GM18909 (cell line): Measurements from ENCODE around the gene GNG10.
A peak's percentile ranks its signal among the peaks of the same experiment; 100 is the strongest.
"Not testable (repeated sequence)": the region's sequence is repeated elsewhere in the genome, so short reads cannot be mapped to it uniquely, and the experiment has no call there.

ENCODE experiments used
- ATAC-seq: cut with Tn5 transposase; IDR thresholded peaks from one replicate; pipeline ENCODE4 v1.9.1; 2021; ENCODE audit warnings: mild to moderate bottlenecking; ENCODE audit not compliant: unreplicated experiment, poor library complexity

Gene GNG10

GRCh38 chr9:111661150-111661801, at the start of gene GNG10:
Gene GNG10, plus strand, starts transcription at chr9:111661605. Its CDS starts 30 bp downstream, at chr9:111661635.
- peak; percentile 82 for ATAC-seq

- no peak for ATAC-seq
These were observed 47.9 kb upstream of the GNG10 start for GRCh38 chr9:111613436-111614040.

- ATAC-seq, result no peak
These were observed 45.5 kb upstream of the GNG10 start for GRCh38 chr9:111615928-111616327.

GRCh38 chr9:111617349-111617748, 44.1 kb upstream of the GNG10 start:
- not testable (repeated sequence) for ATAC-seq

GRCh38 chr9:111621895-111622480, 39.4 kb upstream of the GNG10 start:
- ATAC-seq, result no peak

DNA sequence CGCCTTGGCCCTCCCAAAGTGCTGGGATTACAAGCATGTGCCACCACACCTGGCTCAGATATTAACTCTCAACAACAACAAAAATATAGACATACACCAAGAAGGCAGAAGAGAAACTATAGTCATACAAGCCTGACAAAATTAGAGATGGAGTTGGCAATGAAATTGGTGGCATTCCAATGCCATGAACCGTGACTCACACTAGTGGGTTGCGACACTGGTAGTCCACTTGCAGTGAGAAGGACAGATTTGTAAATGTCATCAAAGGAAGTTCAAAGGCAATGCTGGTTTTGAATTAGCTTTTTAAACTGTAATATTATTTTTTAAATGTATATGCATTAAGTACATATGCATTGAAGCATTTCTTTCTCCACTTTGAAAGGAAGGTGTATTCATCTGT, 38.8 kb upstream of the GNG10 start:
- ATAC-seq, result no peak

DNA sequence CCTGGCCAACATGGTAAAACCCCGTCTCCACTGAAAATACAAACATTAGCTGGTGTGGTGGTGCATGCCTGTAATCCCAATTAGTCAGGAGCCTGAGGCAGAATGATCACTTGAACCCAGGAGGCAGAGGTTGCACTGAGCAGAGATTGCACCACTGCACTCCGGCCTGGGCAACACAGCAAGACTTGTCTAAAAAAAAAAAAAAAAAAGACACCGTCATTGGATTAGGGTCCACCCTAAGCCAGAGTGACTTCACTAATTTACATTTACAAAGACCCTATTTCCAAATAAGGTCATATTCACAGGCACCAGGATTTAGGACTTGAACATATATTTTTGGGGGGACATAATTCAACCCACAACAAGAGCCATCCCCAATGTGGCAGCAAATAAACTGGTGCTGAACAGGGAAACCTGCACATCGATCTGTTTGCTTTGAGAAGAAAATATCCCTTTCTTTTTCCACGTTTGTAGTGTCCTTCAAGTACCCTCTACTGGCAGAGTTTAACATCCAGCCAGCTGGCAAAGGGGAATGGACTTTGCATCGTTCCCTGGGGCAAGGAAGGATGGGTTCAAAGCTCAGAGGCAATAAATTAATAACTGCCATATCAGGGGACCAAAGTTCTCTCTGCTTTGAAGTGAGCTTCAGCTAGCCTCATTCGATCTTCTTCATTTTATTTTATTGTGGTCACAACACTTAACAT, 34.0 kb upstream of the GNG10 start:
- ATAC-seq, result no peak

DNA sequence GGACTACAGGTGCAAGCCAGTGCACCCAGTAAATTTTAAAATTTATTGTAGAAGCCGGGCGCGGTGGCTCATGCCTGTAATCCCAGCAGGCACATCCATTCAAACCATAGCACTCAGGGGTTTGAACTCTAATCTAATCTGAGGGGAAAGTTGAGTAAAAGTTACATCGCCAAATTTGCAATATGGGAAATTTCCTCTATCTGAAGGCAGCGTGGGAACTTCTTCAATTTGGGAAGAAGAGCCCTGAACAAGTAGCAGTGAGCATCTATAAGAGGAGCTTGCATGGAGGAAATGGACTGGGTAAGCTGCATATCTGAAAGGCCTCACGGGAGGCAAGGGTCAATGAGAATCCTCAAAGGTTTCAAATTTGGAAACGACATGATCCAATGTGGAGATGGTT, 33.0 kb upstream of the GNG10 start:
- no peak for ATAC-seq

DNA sequence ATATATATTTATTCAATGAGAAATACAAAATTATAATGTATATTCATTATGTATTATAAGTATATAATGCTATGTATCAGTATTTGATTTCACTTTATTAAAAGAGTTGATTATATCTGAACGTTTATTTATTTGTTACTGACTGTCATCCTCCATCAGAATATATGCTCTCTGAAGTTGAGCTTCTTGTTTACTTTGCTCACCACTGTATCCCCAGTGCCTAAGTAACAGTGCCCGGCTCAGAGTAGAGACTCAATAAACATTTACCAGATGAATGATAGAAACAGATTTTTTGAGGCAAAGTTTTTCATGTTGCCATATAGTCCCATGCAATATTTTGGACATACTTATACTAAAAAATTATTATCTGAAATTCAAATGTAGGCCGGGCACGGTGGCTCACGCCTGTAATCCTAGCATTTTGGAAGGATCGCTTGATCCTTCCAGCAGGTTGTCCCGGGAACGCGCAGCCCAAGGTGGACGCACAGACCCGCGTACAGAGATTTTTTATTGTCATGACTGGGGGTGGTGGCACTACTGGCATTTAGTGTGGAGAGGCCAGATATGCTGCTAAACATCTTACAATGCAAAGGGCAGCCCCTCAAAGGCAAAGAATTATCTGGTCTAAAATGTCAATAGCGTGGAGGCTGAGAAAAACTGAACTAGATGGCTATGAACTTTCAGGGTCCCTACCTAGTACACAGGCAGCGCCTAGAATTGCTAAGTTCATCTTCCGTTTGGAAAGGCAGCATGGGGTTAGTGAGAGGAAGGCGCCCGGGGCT, 31.0 kb upstream of the GNG10 start:
- ATAC-seq, result peak; percentile 30

DNA sequence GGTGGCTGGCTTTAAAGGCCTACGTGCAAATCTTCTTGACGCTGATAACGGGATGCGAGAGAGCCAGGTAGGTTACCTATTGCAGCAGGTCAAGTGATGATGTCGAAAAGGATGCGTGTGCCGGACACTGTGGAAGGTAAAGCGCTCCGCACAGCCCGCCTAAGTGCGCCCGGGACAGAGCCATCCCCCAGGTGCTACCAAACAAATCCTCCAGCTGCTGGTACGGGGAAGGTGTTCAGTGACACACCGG, 30.5 kb upstream of the GNG10 start:
- no peak for ATAC-seq

DNA sequence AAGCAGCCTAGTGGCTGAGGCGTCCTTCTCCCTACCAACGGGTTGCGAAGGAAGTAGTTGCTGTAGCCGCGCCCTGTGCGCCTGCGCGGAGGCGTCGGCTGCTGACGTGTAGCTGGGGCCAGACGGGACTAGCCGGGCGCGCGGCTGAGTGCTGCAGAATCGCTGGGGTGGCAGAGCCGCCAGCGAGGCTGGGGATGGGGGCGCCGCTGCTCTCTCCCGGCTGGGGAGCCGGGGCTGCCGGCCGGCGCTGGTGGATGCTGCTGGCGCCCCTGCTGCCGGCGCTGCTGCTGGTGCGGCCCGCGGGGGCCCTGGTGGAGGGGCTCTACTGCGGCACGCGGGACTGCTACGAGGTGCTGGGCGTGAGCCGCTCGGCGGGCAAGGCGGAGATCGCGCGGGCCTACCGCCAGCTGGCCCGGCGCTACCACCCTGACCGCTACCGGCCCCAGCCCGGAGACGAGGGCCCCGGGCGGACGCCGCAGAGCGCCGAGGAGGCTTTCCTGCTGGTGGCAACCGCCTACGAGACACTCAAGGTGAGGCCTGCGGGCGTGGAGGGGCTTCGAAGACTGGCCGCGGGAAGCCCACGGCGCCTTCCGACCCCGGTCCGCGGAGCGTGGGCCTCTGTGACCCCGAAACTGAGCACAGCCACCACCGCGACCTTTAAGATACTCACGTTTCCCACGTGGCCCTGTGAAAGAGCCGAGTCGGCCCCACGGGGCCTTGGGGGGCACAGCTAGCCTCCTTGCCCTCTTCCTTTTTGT, 30.0 kb upstream of the GNG10 start, which contains the start of gene DNAJC25:
DNAJC25 (plus strand) TSS at position 121 of the 758 bp plus-strand sequence; CDS start at position 195, 74 bp downstream.
- ATAC-seq, result peak; percentile 97

GRCh38 chr9:111632060-111632459, 29.3 kb upstream of the GNG10 start:
- ATAC-seq, result no peak

GRCh38 chr9:111632695-111633388, 28.6 kb upstream of the GNG10 start:
- ATAC-seq, result no peak

DNA sequence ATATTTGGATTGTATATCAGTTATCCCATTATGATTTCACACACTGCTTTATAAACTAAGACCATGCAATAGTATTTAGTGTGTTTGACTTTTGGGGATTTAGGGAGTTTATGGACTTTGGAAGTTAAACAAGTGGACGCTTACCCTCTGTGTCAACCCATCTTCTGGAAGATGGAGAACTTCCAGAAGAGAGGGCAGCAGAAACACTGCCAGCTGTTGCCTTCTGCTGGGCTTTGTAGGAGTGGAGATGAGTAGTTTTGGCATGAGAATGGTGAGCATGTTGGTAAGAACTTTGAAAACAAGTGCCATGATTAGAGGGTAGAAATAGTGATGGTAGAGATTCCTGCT, 28.0 kb upstream of the GNG10 start:
- no peak for ATAC-seq

DNA sequence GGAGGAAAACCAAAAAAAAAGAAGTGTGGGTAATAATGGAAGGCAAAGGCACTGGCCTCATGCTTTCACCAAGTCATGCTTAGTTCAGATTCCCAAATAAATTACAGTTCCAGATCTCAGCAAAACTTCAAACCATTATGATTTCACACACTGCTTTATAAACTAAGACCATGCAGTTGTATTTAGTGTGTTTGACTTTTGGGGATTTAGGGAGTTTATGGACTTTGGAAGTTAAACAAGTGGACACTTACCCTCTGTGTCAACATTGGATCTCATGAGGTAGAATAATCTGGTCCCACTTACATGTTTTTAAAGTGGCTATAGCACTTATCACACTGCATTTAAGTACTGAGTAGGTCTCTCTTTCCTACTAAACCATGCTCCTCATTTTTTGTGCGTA, 26.5 kb upstream of the GNG10 start:
- ATAC-seq, result no peak

GRCh38 chr9:111637421-111637950, 23.9 kb upstream of the GNG10 start:
- no peak for ATAC-seq

- no peak for ATAC-seq
These were observed 17.1 kb upstream of the GNG10 start for GRCh38 chr9:111644195-111644772.

DNA sequence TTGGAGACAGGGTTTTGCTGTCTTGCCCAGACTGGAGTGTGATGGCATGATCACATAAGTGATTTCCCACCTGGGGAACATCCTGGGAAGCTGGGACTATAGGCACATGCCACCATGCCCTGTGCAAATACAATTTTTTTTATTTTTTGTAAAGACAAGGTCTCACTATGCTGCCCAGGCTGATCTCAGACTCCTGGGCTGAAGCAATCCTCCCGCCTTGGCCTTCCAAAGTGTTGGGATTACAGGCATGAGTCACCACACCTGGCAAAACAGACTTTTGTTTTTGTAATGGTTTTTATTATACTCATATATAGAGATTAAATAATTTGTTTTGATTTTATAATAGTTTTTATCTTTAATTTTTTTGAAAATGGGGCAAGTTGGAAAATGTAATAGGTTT, 15.6 kb upstream of the GNG10 start:
- ATAC-seq, result no peak

GRCh38 chr9:111646417-111646816, 15.0 kb upstream of the GNG10 start:
- no peak for ATAC-seq
